NCI-H2196 (cell line): ENCODE data around the gene AUTS2.

Experiments
- DNase-seq: peaks from one replicate; lab custom pipeline; 2025; ENCODE audit not compliant: unreplicated experiment; lab: John Stamatoyannopoulos, UW

Gene AUTS2

GRCh38 chr7:70776627-70777101 lies 1178.4 kb downstream of the AUTS2 start:
- peak; percentile 14 for DNase-seq

DNA sequence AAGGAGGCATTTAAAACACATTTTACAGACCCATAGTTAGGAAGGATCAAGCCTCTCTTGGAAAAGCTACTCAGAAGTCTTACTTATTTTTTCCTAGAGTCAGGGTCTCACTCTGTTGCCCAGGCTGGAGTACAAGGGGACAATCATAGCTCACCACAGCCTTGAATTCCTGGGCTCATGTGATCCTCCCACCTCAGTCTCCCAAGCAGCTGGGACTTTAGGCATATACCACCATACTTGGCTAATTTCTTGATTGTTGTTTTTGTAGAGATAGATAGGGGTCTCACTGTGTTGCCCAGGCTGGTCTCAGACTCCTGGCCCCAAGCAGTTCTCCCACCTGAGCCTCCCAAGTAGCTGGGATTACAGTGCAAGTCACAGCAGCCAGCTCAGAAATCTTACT lies 1179.0 kb downstream of the AUTS2 start:
- DNase-seq: no peak

- no peak for DNase-seq
Observed at GRCh38 chr7:70778585-70778984, 1180.3 kb downstream of the AUTS2 start.

DNA sequence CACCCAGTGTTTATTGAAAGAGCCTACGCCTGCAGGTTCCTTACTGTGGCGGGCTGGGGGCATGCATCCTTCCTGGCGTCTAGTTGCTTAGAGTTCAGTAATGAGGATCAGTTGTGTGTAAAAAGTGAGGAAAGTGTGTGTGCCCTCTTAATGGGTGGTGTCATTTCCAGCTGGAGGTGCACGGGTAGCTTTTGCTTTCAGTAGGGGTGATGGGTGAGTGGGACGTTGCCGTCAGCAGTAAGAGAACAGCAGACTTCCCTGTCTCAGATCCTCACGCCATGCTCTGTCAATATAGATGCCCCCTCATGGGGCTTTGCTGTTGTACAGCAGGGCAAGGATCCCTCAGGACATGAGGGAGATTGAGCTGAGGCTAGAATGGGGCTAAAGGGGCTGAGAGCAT lies 1181.0 kb downstream of the AUTS2 start:
- DNase-seq: no peak

GRCh38 chr7:70781922-70782311 lies 1183.6 kb downstream of the AUTS2 start:
- no peak for DNase-seq

DNA sequence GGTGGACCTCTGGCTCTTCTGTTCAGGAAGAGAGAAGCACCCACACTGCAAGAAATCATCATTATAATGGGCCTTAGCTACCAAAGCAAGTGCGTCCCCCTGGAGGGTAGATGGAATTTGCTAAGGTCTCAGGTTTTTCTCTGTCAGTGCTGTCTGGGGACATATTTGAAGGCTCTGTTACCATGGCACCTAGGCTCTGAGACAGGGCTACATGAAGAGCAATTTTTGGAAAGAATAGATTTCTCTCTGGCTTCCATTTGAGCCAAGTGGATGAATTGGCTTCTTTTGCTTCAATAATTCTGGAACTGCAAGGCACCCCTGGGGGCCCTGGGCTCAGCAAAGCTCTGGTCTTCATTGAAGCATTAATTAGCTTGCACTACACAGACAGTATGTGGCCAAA lies 1184.5 kb downstream of the AUTS2 start:
- DNase-seq: no peak

- DNase-seq: no peak
Observed at GRCh38 chr7:70785427-70785826, 1187.2 kb downstream of the AUTS2 start.

DNA sequence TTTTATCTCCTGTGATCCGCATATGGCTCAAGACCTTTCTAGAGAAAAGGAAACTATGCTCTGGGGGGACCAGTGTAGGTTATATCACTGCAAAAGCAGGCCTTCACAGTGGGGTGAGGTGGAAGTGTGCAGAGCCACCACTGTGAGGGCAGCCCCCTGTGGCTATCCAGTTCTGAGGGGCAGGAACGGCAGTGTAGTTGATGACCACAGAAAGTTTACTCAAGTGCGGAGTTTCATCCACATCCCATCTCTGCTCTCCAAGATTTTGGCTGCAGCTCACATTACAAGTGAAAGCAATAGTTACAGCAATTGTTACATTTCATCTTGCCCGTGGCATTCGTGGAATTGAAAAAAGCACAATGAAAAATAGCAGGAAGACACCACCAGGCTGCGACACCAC lies 1187.8 kb downstream of the AUTS2 start:
- no peak for DNase-seq

DNA sequence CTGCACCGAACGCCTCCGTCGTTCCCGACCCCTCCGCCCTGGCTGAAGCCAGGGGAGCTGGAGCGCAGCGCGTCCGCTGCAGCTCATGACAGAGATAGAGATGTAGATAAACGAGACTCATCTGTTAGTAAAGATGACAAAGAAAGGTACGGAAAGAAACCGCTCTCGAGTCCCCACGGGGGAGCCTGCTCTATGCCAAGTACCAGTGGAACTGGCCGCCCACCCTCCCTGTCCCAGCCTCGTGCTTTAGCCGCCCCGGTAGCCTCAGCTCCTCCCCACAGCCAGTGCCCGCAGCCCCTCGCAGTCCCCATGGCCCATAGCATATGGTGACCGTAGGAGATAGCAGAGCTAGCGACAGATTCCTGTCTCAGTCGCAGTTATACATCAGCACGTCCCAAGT lies 1189.0 kb downstream of the AUTS2 start:
- no peak for DNase-seq

GRCh38 chr7:70787771-70788170 lies 1189.5 kb downstream of the AUTS2 start:
- DNase-seq: no peak

GRCh38 chr7:70788276-70788675 lies 1190.0 kb downstream of the AUTS2 start:
- no peak for DNase-seq

GRCh38 chr7:70789481-70790214 lies 1191.4 kb downstream of the AUTS2 start:
- no peak for DNase-seq

- no peak for DNase-seq
Observed at GRCh38 chr7:70790215-70791073, 1192.2 kb downstream of the AUTS2 start.

GRCh38 chr7:70791341-70791740 lies 1193.1 kb downstream of the AUTS2 start:
- no peak for DNase-seq

- DNase-seq: no peak
Observed at GRCh38 chr7:70793060-70793459, 1194.8 kb downstream of the AUTS2 start.

GRCh38 chr7:70793821-70794220 lies 1195.5 kb downstream of the AUTS2 start:
- DNase-seq: no peak

DNA sequence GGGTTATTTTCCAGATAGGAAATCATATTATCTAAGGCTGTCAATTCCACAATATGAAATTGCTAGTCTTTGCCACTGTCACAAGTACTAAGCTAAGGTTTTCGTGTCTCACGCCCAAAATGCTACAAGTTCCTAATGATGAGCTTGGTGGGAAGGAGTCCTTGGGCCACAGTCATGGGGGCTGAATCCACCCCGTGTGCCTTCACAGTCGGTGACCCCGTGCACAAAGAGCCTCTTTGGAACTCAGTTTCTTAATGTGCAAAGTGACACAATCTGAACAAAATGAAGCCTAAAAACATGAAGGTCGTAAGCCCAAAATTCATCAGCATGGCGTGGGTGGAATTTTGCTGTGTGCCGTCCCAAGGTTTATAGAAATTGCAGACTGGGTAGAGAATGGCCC lies 1196.7 kb downstream of the AUTS2 start:
- no peak for DNase-seq

GRCh38 chr7:70795948-70796347 lies 1197.7 kb downstream of the AUTS2 start:
- DNase-seq: no peak

- no peak for DNase-seq
Observed at GRCh38 chr7:70797109-70797514, 1198.8 kb downstream of the AUTS2 start.

- no peak for DNase-seq
Observed at GRCh38 chr7:70799841-70800405, 1201.6 kb downstream of the AUTS2 start.

- no peak for DNase-seq
Observed at GRCh38 chr7:70805360-70805759, 1207.1 kb downstream of the AUTS2 start.

DNA sequence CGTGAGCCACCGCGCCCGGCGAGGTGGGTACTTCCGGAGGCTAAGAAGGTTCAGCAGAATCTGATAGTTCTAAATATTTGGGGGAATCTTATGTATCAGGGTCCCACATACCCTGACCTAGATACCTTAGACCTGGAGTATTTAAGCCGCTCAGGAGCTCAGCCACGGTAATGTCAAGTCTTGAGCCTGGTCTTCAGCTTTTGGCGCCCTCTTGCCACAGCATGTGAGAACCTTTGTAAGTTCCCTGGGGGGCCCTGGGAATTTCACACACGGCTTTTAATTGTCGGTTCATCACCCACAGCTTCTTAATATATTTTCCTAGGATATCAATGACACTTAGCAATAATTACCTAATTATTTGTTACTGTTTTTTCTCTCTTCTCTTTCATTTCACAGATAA lies 1209.4 kb downstream of the AUTS2 start:
- no peak for DNase-seq
